MM.1S (cell line): Measurements from ENCODE around the gene C20orf141.

Experiments
- EZH2 ChIP-seq: fragments of 300-600 bp; sonication (generic); optimal IDR thresholded peaks from 2 replicates; pipeline ENCODE3; 2017; ENCODE audit warnings: low read depth, mild to moderate bottlenecking, antibody characterized with exemption, low read length, mixed read lengths
- TF ChIP-seq, protein P1 (sequence below): fragments of 300-600 bp; sonication (generic); IDR thresholded peaks from 2 replicates; pipeline ENCODE4 v1.5.1; 2016; ENCODE audit warnings: antibody characterized with exemption, low read length, mixed read lengths

DNA sequence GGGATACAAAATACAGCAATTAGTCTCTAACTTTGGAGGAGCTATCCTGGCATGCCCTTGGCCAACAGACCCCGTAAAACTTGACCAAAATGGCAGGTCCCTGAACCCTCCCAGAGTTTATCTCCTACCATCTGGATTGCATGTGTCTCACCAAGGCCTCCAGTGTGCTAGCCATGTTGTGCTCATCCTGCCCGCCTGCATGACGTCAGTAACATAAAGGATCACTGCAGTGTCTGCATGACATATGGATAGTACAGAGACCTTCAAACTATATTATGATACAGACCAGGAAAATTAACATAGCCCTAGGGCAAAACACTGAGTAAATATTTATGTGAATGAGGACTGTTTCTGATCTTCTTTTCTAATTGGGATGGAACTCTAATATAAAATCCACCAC, 39.6 kb upstream of the C20orf141 start:
- TF ChIP-seq, protein P1, sequence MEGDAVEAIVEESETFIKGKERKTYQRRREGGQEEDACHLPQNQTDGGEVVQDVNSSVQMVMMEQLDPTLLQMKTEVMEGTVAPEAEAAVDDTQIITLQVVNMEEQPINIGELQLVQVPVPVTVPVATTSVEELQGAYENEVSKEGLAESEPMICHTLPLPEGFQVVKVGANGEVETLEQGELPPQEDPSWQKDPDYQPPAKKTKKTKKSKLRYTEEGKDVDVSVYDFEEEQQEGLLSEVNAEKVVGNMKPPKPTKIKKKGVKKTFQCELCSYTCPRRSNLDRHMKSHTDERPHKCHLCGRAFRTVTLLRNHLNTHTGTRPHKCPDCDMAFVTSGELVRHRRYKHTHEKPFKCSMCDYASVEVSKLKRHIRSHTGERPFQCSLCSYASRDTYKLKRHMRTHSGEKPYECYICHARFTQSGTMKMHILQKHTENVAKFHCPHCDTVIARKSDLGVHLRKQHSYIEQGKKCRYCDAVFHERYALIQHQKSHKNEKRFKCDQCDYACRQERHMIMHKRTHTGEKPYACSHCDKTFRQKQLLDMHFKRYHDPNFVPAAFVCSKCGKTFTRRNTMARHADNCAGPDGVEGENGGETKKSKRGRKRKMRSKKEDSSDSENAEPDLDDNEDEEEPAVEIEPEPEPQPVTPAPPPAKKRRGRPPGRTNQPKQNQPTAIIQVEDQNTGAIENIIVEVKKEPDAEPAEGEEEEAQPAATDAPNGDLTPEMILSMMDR = no peak
- TF ChIP-seq EZH2 = no peak
